GM19324 (cell line): ENCODE results near the gene ZNF789.
A peak's percentile ranks its signal among the peaks of the same experiment; 100 is the strongest.
"Not testable (repeated sequence)": the region's sequence is repeated elsewhere in the genome, so short reads cannot be mapped to it uniquely, and the experiment has no call there.

Experiments used
- ATAC-seq: cut with Tn5 transposase; IDR thresholded peaks from one replicate; pipeline ENCODE4 v1.9.1; 2021; ENCODE audit warnings: mild to moderate bottlenecking, moderate library complexity; ENCODE audit not compliant: unreplicated experiment, low FRiP score

ZNF789 gene

GRCh38 chr7:99472561-99473314, at the start of gene ZNF789:
Gene ZNF789, plus strand, starts transcription at chr7:99472890. Its CDS starts 3,567 bp downstream, at chr7:99476457.
- peak; percentile 97 for ATAC-seq

- no peak for ATAC-seq
These were observed 47.6 kb upstream of the ZNF789 start for GRCh38 chr7:99424932-99425730.

GRCh38 chr7:99428972-99429566, 43.6 kb upstream of the ZNF789 start:
- no peak for ATAC-seq

DNA sequence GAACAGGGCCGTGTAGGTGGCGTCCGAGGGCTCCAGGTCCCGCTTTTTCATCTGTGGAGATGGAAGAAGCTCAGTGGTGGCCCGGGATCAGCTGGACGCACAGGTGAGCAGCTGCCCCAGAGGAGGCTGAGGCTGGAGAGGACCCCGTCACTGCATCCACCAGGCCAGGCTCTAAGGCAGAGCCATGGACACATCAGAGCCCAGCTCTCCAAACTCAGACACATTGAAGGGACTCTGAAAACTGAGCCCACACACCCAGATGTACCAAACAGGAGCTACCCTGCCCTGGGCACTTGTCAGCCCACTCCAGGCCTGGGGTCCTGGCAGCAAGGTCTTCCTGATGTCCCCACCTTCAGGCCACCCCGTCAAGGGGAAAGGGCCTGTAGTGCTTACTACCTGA, 42.9 kb upstream of the ZNF789 start:
- no peak for ATAC-seq

- not testable (repeated sequence) for ATAC-seq
These were observed 40.7 kb upstream of the ZNF789 start for GRCh38 chr7:99431756-99432540.

DNA sequence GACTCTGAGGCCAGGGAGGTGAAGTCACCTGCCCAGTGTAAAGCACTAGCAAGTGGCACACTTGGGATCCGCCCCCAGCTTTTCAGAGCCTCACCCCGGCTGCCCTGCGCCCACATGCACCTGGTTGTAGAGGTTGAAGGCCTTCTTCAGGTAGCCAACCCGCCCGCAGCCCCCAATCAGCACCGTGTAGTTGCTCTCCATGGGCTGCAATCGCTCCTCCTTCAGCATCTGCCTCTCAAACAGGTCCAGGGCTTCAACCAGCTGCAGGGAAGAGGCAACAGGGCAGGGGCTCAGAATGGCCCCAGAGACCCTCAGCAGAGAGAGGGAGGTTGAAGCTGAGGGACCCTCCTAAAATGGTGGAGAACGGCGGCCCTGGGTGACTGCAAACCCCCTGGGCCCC, 39.5 kb upstream of the ZNF789 start:
- no peak for ATAC-seq

GRCh38 chr7:99437946-99438572, 34.6 kb upstream of the ZNF789 start:
- peak; percentile 9 for ATAC-seq

DNA sequence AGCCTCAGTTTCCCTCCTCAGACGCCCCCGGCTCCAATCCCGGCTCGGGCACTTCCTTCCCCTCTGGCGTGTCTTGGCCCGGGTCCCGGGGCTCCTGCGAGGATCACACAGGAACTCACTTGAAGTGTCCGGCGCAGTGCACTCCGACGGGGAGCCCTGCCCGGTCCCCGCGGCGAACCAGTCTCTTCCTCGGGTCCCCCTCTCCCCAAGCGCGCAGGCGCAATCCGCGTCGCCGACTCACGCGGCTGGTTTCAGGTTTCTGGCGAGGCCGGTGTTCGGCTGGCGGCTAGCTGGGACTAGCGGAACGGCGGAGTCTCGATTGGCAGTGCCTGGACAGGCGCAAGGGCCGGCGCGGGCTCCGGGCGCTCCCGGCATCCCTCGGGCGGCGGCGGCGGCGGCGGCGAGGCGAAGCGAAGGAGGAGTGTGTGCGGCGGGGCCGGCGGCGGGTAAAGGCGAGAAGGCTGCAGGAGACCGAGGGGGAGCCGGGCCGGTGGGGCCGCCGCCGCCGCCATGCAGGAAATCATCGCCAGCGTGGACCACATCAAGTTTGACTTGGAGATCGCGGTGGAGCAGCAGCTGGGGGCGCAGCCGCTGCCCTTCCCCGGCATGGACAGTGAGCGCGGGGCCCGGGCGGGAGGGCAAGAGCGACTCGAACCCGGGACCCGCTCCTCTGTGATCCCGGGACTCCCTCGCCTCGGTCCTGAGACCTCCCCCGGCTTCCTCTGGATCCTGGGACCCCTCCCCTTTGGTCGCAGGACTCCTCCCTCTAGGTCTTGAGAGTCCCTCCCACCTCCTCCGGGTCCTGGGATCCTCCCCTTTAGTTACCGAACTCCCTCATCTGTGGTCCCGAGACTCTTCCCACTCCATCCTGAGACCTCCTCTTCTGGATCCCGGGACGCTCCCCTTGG, 33.9 kb upstream of the ZNF789 start, which contains the start of the genes CPSF4 and PTCD1:
Gene CPSF4, plus strand, starts transcription at position 371 of the 908 bp plus-strand sequence. Its CDS starts 140 bp downstream, at position 511.
Gene PTCD1, minus strand, starts transcription at position 226 of the 908 bp plus-strand sequence. CDS start 3,556 bp downstream, outside the sequence.
- ATAC-seq, result peak; percentile 92

DNA sequence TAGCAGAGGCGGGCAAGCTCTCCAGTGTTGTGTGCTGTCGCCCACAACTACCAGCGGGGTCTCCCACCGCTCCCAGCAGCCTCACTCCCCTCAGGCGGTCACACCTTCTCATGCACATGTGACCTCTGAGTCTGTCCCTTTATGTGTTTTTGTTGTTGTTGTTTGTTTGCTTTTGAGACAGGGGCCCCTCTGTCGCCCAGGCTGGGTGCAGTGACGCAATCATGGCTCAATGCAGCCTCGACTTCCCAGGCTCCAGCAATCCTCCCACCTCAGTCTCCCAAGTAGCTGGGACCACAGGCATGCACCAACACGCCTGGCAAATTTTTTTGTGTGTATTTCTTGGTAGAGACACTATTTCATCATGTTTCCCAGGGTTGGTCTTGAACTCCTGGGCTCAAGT, 32.5 kb upstream of the ZNF789 start:
- no peak for ATAC-seq

GRCh38 chr7:99446096-99446495, 26.6 kb upstream of the ZNF789 start:
- ATAC-seq, result no peak

DNA sequence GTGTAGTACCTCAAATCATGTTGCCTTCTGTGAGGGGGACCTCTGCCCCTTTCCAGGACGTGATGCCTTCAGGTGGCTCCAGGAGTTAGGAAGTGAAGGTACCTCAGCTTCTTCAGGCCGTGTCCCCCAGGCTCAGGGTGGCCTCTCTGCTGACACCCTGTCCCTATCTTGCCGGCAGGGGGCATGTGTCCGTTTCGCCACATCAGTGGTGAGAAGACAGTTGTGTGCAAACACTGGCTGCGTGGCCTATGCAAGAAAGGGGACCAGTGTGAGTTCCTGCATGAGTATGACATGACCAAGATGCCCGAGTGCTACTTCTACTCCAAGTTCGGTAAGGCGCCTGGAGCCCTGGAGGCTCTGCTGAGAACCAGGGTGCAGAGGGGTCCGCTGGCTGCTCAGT, 24.7 kb upstream of the ZNF789 start:
- no peak for ATAC-seq

GRCh38 chr7:99448855-99449254, 23.8 kb upstream of the ZNF789 start:
- no peak for ATAC-seq

DNA sequence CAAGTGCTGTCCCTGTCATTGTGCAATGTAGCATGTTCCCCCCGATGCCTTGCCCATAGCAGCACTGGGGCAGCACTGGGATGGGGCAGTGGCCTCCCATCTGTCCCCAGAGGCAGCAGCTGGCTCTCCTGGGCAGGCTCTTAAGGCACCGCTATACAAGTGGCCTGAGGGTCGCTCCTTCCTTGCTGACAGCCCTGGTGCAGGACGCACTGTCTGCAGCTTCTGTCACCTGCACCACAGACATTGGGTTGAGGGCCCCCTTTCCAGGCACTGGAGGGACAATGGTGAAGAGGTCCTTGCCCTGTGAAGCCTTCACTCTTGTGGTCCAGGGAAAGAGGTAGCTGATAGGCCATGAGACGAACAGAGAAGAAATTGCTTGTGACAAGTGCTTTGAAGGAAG, 23.4 kb upstream of the ZNF789 start:
- no peak for ATAC-seq

GRCh38 chr7:99451936-99452335, 20.8 kb upstream of the ZNF789 start:
- no peak for ATAC-seq

- no peak for ATAC-seq
These were observed 20.1 kb upstream of the ZNF789 start for GRCh38 chr7:99452541-99452940.

DNA sequence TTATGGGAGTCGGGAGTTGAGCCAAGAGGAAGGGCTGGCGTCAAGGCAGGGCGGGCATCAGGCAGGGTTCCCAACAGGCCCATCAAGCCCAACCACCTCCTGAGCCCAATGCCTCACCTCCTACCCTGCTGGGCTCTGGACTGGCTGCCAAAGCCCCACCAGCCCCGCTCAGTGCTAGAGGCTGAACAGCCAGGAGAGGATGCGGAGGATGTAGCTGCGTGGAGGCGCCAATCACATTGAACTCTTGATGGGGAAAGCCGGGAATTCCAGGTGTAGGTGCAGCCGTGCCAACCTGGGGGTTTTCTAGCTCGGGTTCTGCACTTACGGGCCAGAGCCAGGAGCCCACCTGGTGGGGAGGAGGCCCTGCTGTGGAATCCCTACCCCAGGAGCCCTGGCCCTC, 19.6 kb upstream of the ZNF789 start:
- no peak for ATAC-seq

DNA sequence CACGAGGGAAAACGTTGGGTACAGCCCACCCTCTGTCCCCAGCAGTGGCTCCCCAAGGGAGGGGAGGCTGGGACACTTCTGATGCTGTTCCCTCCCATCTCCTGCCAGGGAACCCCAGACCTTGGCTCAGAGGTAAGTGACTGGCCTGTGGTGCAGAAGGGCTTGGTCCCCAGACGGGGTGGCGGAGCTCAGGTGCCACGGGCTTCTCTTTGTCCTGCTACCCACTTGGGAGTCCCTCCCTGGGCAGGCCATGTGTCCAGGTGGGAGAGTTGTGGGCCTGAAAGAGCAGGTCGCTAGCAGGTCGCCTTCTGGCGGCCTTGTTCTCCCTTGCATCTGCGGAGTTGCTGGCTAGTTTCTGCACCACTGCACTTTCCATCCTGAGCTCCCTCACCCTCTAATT, 16.8 kb upstream of the ZNF789 start:
- no peak for ATAC-seq

DNA sequence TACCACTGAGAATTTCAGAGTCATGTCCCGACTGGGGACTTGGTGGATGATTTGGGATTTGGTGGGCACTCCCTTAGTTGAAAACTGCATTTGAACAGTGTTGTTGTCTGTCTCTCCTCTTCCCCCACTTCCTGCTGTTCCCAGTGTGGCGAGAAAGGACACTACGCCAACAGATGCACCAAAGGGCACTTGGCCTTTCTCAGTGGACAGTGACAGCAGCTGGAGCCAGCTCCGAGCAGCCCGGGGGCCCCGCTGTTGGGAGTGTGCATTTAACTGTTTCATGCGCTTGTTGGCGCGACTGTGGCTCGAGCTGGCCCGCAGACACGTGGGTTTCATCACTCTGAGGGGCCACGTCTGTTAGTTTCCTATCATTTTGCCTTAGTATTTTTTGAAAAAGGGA, 16.4 kb upstream of the ZNF789 start:
- no peak for ATAC-seq
